DND-41 (cell line): ENCODE measurements around the gene ADAMTS19.

ENCODE experiments used
- ATAC-seq: fragments of 200-7000 bp; cut with Tn5 transposase; 3 replicates; pipeline ENCODE4 v1.9.1; 2021; ENCODE audit warnings: low read depth; ENCODE audit not compliant: insufficient read depth
- DNase-seq: peaks from one replicate; pipeline ENCODE4 v3.0.0-alpha.2; 2020
- H2AFZ ChIP-seq: 2 replicates; pipeline ENCODE4 v1.6.0; 2012; ENCODE audit warnings: low read depth, low read length
- H3K27ac ChIP-seq: 2 replicates; pipeline ENCODE4 v1.5.1; 2012; ENCODE audit warnings: low read length, inconsistent platforms
- H3K27me3 ChIP-seq: fragments of 200-600 bp; sonication (generic); 2 replicates; pipeline ENCODE4 v1.6.0; 2012; ENCODE audit warnings: low read length, mild to moderate bottlenecking, inconsistent platforms; ENCODE audit not compliant: insufficient read depth, poor library complexity
- H3K36me3 ChIP-seq: 2 replicates; pipeline ENCODE4 v1.5.1; 2012; ENCODE audit warnings: low read length, inconsistent platforms; ENCODE audit not compliant: insufficient read depth
- H3K4me1 ChIP-seq: 2 replicates; pipeline ENCODE4 v1.5.1; 2012; ENCODE audit warnings: mild to moderate bottlenecking, low read length; ENCODE audit not compliant: insufficient read depth
- H3K4me2 ChIP-seq: 2 replicates; pipeline ENCODE4 v1.6.0; 2012; ENCODE audit warnings: mild to moderate bottlenecking, moderate library complexity, low read length, inconsistent platforms; ENCODE audit not compliant: insufficient read depth
- H3K4me3 ChIP-seq, 2 experiments: fragments of 200-600 bp in 1 of 2; shearing (Covaris generic) in 1 of 2; 2 replicates each; pipeline ENCODE4 v1.5.1; 2012 to 2016; ENCODE audit warnings: inconsistent platforms in 2 of 2, low read length in 2 of 2, mild to moderate bottlenecking in 2 of 2, low read depth in 1 of 2, moderate library complexity in 1 of 2
- H3K79me2 ChIP-seq: 2 replicates; pipeline ENCODE4 v1.6.0; 2012; ENCODE audit warnings: low read length, inconsistent platforms; ENCODE audit not compliant: insufficient read depth
- H3K9ac ChIP-seq: 2 replicates; pipeline ENCODE4 v1.6.0; 2012; ENCODE audit warnings: low read depth, mild to moderate bottlenecking, inconsistent platforms, low read length, moderate library complexity
- H3K9me3 ChIP-seq: 2 replicates; pipeline ENCODE4 v1.5.1; 2012; ENCODE audit warnings: low read length, moderate library complexity, mild to moderate bottlenecking, inconsistent platforms; ENCODE audit not compliant: insufficient read depth, severe bottlenecking
- H4K20me1 ChIP-seq: 2 replicates; pipeline ENCODE4 v1.6.0; 2012; ENCODE audit warnings: low read length; ENCODE audit not compliant: insufficient read depth
- EZH2 ChIP-seq: IDR thresholded peaks from 3 replicates; pipeline ENCODE4 v1.6.1; 2012; ENCODE audit warnings: borderline replicate concordance, low read depth, mild to moderate bottlenecking, moderate library complexity, low read length, inconsistent platforms; ENCODE audit not compliant: severe bottlenecking
- TF ChIP-seq, protein P1 (sequence below): IDR thresholded peaks from 2 replicates; pipeline ENCODE4 v1.5.1; 2012; ENCODE audit warnings: borderline replicate concordance, low read length, moderate library complexity, mild to moderate bottlenecking; ENCODE audit not compliant: poor library complexity, severe bottlenecking; ENCODE audit errors: extremely low read depth

ADAMTS19 gene

GRCh38 chr5:129656952-129657351, 196.9 kb downstream of the ADAMTS19 start:
- Histone ChIP-seq H3K4me3 (no peak overlapping the region), H3K9ac (no peak overlapping the region), H3K27me3 (no peaks in the 10 kb centered on the region), H3K4me1 (no peaks in the 10 kb centered on the region), H3K4me2 (no peak overlapping the region), H3K27ac (no peak overlapping the region), H3K79me2 (no peaks in the 10 kb centered on the region), H4K20me1 (no peaks in the 10 kb centered on the region), H2AFZ (no peak overlapping the region), H3K36me3 (no peaks in the 10 kb centered on the region), H3K9me3 (no peaks in the 10 kb centered on the region)
- ATAC-seq, result no peak
- TF ChIP-seq EZH2, result no peak
- TF ChIP-seq, protein P1, sequence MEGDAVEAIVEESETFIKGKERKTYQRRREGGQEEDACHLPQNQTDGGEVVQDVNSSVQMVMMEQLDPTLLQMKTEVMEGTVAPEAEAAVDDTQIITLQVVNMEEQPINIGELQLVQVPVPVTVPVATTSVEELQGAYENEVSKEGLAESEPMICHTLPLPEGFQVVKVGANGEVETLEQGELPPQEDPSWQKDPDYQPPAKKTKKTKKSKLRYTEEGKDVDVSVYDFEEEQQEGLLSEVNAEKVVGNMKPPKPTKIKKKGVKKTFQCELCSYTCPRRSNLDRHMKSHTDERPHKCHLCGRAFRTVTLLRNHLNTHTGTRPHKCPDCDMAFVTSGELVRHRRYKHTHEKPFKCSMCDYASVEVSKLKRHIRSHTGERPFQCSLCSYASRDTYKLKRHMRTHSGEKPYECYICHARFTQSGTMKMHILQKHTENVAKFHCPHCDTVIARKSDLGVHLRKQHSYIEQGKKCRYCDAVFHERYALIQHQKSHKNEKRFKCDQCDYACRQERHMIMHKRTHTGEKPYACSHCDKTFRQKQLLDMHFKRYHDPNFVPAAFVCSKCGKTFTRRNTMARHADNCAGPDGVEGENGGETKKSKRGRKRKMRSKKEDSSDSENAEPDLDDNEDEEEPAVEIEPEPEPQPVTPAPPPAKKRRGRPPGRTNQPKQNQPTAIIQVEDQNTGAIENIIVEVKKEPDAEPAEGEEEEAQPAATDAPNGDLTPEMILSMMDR, result no peak
- DNase-seq, result no peak

DNA sequence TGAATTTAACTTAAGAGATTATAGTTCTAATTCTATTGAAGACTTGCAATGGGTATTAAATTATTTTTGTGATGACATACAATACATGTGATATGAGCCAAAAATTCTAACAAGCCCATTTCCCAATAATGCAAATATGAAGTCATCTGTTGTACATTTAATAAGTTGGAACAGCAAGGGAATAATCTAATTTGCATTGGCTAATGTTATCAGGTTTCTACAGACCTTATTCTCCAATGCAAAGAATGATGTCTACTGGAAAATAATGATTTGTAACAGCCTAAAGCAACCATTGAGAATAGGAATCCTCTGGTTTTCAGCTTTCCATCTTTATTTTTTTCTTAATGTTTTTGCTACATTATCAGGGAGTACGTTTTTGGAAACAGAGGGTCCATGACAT, 198.7 kb downstream of the ADAMTS19 start:
- Histone ChIP-seq H3K27me3 (no peaks in the 10 kb centered on the region), H3K4me1 (no peaks in the 10 kb centered on the region), H3K9ac (no peak overlapping the region), H3K27ac (no peak overlapping the region), H4K20me1 (no peaks in the 10 kb centered on the region), H2AFZ (no peak overlapping the region), H3K4me2 (no peak overlapping the region), H3K79me2 (no peaks in the 10 kb centered on the region), H3K36me3 (no peaks in the 10 kb centered on the region), H3K4me3 (no peak overlapping the region), H3K9me3 (no peaks in the 10 kb centered on the region)
- TF ChIP-seq EZH2, result no peak
- TF ChIP-seq, protein P1, result no peak
- ATAC-seq (no peak), DNase-seq (no peak)

DNA sequence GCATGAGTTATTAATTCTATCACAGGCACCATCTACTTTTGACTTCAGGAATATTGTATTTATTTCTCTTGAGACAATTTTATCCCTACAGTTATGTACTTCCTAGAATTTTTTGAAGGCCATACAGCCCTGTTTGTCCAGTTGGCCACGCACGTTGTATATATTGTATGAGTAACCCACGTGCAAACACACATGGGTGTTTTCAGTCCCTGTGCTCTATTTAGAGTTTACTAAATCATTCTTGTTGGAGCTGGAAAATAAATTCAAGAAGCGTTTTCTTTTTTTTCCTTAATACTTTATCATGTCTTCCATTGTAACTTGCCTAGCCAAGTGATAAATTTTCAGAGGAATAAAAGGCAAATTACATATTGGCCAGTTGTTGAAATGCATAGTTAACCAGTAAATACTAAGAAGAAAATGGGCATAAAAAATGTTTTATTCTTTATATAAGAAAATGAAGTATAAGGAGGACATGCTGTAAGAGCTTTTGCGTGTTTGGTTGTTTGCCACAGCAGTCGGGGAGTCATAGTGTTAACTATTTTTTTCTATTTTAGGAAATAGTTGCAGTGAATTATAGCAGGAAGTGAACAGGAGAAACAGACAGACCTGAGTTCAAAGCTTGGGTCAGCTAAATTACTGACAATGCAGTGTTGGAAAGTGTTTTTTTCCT, 201.4 kb downstream of the ADAMTS19 start:
- no peak overlapping the region for H2AFZ ChIP-seq
- no peaks in the 10 kb centered on the region for H3K79me2 ChIP-seq
- DNase-seq, result no peak
- no peak overlapping the region for H3K4me3 ChIP-seq
- no peaks in the 10 kb centered on the region for H3K4me1 ChIP-seq
- TF ChIP-seq EZH2, result no peak
- TF ChIP-seq, protein P1, result no peak
- H3K9me3 ChIP-seq, result no peaks in the 10 kb centered on the region
- no peak overlapping the region for H3K9ac ChIP-seq
- no peak overlapping the region for H3K4me2 ChIP-seq
- no peak for ATAC-seq
- no peaks in the 10 kb centered on the region for H3K36me3 ChIP-seq
- no peak overlapping the region for H3K27ac ChIP-seq
- H3K27me3 ChIP-seq, result no peaks in the 10 kb centered on the region
- H4K20me1 ChIP-seq, result no peaks in the 10 kb centered on the region
